NCI-H187 (cell line): ENCODE measurements around the gene ARHGAP24.
A peak's percentile ranks its signal among the peaks of the same experiment; 100 is the strongest.
"Not testable (repeated sequence)": the region's sequence is repeated elsewhere in the genome, so short reads cannot be mapped to it uniquely, and the experiment has no call there.

ENCODE experiments used
- DNase-seq, 2 experiments: peaks; one replicate each; lab custom pipeline; 2025; lab: John Stamatoyannopoulos, UW

ARHGAP24 gene

GRCh38 chr4:85482010-85482738, 7.2 kb downstream of the ARHGAP24 start:
- no peak for DNase-seq

GRCh38 chr4:85486425-85487086, 11.6 kb downstream of the ARHGAP24 start:
- no peak for DNase-seq

- DNase-seq = peak; percentile 50 to 73
Measured at GRCh38 chr4:85488416-85488815, 13.5 kb downstream of the ARHGAP24 start.

- DNase-seq = no peak
Measured at GRCh38 chr4:85489273-85489981, 14.5 kb downstream of the ARHGAP24 start.

GRCh38 chr4:85491527-85491926, 16.6 kb downstream of the ARHGAP24 start:
- DNase-seq = peak in 1 of 2 experiments; percentile 22

- DNase-seq = no peak
Measured at GRCh38 chr4:85492336-85492735, 17.4 kb downstream of the ARHGAP24 start.

GRCh38 chr4:85495621-85496020, 20.7 kb downstream of the ARHGAP24 start:
- DNase-seq = no peak

GRCh38 chr4:85496126-85496849, 21.3 kb downstream of the ARHGAP24 start:
- no peak for DNase-seq

GRCh38 chr4:85496933-85497332, 22.0 kb downstream of the ARHGAP24 start:
- no peak for DNase-seq

GRCh38 chr4:85498068-85498733, 23.3 kb downstream of the ARHGAP24 start:
- DNase-seq = no peak

GRCh38 chr4:85499573-85499972, 24.6 kb downstream of the ARHGAP24 start:
- no peak for DNase-seq

- no peak for DNase-seq
Measured at GRCh38 chr4:85500110-85500867, 25.3 kb downstream of the ARHGAP24 start.

GRCh38 chr4:85501145-85501544, 26.2 kb downstream of the ARHGAP24 start:
- DNase-seq = not testable (repeated sequence)

- no peak for DNase-seq
Measured at GRCh38 chr4:85508654-85509053, 33.7 kb downstream of the ARHGAP24 start.

- DNase-seq = no peak
Measured at GRCh38 chr4:85509882-85510631, 35.1 kb downstream of the ARHGAP24 start.

- no peak for DNase-seq
Measured at GRCh38 chr4:85510632-85510984, 35.7 kb downstream of the ARHGAP24 start.

GRCh38 chr4:85512446-85513205, 37.7 kb downstream of the ARHGAP24 start:
- no peak for DNase-seq

- DNase-seq = no peak
Measured at GRCh38 chr4:85514117-85514516, 39.2 kb downstream of the ARHGAP24 start.

- no peak for DNase-seq
Measured at GRCh38 chr4:85514783-85515182, 39.8 kb downstream of the ARHGAP24 start.

GRCh38 chr4:85515701-85516100, 40.8 kb downstream of the ARHGAP24 start:
- no peak for DNase-seq
